Measurements from ENCODE around the gene MBD5.

MBD5 gene

GRCh38 chr2:148052687-148053086 is 31.8 kb downstream of the MBD5 start:
- DNase-seq (ENCODE audit: extremely low spot score), result no peak
- TF ChIP-seq, protein P1, sequence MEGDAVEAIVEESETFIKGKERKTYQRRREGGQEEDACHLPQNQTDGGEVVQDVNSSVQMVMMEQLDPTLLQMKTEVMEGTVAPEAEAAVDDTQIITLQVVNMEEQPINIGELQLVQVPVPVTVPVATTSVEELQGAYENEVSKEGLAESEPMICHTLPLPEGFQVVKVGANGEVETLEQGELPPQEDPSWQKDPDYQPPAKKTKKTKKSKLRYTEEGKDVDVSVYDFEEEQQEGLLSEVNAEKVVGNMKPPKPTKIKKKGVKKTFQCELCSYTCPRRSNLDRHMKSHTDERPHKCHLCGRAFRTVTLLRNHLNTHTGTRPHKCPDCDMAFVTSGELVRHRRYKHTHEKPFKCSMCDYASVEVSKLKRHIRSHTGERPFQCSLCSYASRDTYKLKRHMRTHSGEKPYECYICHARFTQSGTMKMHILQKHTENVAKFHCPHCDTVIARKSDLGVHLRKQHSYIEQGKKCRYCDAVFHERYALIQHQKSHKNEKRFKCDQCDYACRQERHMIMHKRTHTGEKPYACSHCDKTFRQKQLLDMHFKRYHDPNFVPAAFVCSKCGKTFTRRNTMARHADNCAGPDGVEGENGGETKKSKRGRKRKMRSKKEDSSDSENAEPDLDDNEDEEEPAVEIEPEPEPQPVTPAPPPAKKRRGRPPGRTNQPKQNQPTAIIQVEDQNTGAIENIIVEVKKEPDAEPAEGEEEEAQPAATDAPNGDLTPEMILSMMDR (IDR thresholded peaks at IDR 0.05; ENCODE audit: control extremely low read depth, extremely low read depth, low read depth, missing control alignments), result no peak
- ChIA-PET POLR2A (no interaction called here), CTCF (interaction anchor here (2.4 kb wide), 1 partner anchor 9 kb away, joined by 9 read pairs; no protein-coding TSS in a partner anchor)

GRCh38 chr2:148058641-148059040 is 37.8 kb downstream of the MBD5 start:
- DNase-seq (ENCODE audit: extremely low spot score), result no peak
- CTCF ChIA-PET, result no interaction called here
- TF ChIP-seq, protein P1 (IDR thresholded peaks at IDR 0.05; ENCODE audit: control extremely low read depth, extremely low read depth, low read depth, missing control alignments), result no peak
- POLR2A ChIA-PET, result no interaction called here

DNA sequence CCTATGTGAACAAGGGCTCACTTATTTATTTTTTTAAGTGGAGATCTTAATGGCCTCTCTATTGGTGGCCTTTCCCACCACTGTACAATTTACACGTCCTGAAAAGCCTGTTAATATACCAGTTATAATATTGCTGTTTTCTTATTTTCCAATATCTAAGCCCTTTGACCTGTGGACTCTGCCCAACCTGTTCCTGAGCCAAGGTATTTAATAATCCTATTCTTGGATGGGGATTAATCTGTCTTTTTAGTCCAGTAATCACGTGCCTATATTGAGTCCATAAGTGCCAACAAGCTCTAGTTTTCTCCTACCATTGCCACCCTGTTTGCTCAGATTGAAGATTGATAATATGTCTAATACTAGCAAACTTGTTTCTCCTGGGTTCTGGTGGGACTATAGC is 42.7 kb downstream of the MBD5 start:
- ChIA-PET POLR2A (no interaction called here), CTCF (interaction anchor here (1.1 to 2.1 kb wide), 3 partner anchors 13 to 43 kb away, joined by 3 to 7 read pairs (median 5); partner anchors contain the start of genes MBD5 and ORC4)
- DNase-seq (ENCODE audit: extremely low spot score), result no peak
- TF ChIP-seq, protein P1 (IDR thresholded peaks at IDR 0.05; ENCODE audit: control extremely low read depth, extremely low read depth, low read depth, missing control alignments), result no peak

- ChIA-PET CTCF (interaction anchor here (0.7 to 1.5 kb wide), 5 partner anchors 24 to 443 kb away, joined by 3 to 5 read pairs (median 4); no protein-coding TSS in a partner anchor), POLR2A (no interaction called here)
- TF ChIP-seq, protein P1 (IDR thresholded peaks at IDR 0.05; ENCODE audit: control extremely low read depth, extremely low read depth, low read depth, missing control alignments), result no peak
- DNase-seq (ENCODE audit: extremely low spot score), result no peak
Observed at GRCh38 chr2:148065936-148066335, 45.0 kb downstream of the MBD5 start.

GRCh38 chr2:148067801-148068200 is 46.9 kb downstream of the MBD5 start:
- TF ChIP-seq, protein P1 (IDR thresholded peaks at IDR 0.05; ENCODE audit: control extremely low read depth, extremely low read depth, low read depth, missing control alignments), result no peak
- ChIA-PET CTCF (interaction anchor here (0.8 to 1.4 kb wide), 3 partner anchors 10 to 35 kb away, joined by 3 to 5 read pairs (median 3); no protein-coding TSS in a partner anchor), POLR2A (no interaction called here)
- no peak for DNase-seq (ENCODE audit: extremely low spot score)

- POLR2A ChIA-PET, result no interaction called here
- no peak for DNase-seq (ENCODE audit: extremely low spot score)
- CTCF ChIA-PET, result no interaction called here
- TF ChIP-seq, protein P1 (IDR thresholded peaks at IDR 0.05; ENCODE audit: control extremely low read depth, extremely low read depth, low read depth, missing control alignments), result no peak
Observed at GRCh38 chr2:148071351-148071750, 50.5 kb downstream of the MBD5 start.
